Activated CD4-positive, alpha-beta T cell treated with anti-CD3 and anti-CD28 coated beads for 24 hours (primary cell): ENCODE measurements around the gene SMARCA4.
A peak's percentile ranks its signal among the peaks of the same experiment; 100 is the strongest.
"Not testable (repeated sequence)": the region's sequence is repeated elsewhere in the genome, so short reads cannot be mapped to it uniquely, and the experiment has no call there.

Experiments
- DNase-seq, 2 donors: peaks; one replicate each; pipeline ENCODE4 v3.0.0-alpha.2; 2020; ENCODE audit warnings: low read depth in 2 of 2

SMARCA4 gene

DNA sequence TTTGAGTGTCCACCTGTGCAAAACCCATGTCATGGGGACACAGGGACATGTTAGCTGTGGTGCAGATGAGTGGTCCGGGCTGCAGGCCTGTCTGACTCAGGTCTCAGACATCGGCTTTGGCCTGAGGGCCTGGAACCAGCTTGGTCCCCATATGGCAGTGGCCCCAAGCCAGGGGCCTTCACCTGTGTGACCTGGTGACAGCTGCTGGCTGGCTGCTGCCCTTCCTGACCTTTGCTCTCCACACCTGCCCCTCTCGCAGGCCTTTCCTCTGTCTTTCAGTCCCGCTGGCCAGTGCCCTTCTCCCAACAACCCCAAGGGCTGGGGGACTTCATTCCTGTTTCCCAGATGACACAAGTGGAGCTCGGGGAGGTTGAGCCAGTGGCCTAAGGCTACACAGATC lies 105.5 kb downstream of the SMARCA4 start:
- no peak for DNase-seq

DNA sequence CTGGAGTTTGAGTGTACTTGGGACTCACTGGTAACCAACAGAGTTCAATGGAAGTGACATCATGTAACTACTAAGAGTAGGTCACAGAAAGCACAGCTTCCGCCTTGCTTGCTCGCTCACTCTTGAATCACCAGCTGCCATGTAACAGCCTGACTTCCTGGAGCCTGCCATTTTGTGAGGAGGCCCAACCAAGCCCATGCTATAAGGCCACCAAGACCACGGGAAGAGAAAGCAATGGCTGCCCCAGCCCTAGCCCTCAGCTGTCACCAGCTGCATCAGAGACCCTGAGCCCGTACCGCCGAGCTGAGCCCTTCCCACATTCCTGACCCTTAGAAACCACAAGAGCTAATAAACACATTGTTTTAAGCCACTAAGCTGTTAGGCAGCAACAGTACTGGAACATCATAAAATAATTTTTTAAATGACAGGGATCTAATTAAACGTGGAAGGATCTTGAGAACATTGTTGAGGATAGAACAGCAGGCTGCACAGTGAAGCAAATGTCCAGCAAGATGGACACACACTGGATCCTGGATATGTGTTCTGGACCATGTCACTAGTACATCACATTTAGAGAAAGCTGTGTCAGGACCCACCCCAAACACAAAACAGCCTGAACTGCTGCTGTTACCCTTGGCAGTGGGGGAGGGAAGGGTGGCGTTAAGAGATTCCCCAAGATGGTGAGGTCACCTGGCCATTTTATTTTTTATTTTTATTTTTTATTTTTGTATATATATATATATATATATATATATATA lies 106.7 kb downstream of the SMARCA4 start:
- no peak for DNase-seq

- no peak for DNase-seq
Observed at GRCh38 chr19:11069561-11069960, 108.7 kb downstream of the SMARCA4 start.

- no peak for DNase-seq
Observed at GRCh38 chr19:11070123-11070522, 109.3 kb downstream of the SMARCA4 start.

- DNase-seq, result no peak
Observed at GRCh38 chr19:11073568-11073967, 112.7 kb downstream of the SMARCA4 start.

DNA sequence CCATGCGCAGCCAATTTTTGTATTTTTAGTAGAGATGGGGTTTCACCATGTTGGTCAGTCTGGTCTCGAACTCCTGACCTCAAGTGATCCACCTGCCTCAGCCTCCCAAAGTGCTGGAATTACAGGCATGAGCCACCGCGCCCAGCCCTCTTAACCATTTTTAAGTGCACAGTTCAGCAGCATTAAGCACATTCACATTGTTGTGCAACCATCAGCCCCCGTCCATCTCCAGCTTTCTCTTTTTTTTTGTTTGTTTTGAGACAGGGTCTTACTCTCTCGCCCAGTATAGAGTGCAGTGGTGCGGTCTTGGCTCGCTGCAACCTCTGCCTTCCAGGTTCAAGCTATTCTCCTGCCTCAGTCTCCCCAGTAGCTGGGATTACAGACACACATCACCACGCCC lies 116.0 kb downstream of the SMARCA4 start:
- not testable (repeated sequence) for DNase-seq

DNA sequence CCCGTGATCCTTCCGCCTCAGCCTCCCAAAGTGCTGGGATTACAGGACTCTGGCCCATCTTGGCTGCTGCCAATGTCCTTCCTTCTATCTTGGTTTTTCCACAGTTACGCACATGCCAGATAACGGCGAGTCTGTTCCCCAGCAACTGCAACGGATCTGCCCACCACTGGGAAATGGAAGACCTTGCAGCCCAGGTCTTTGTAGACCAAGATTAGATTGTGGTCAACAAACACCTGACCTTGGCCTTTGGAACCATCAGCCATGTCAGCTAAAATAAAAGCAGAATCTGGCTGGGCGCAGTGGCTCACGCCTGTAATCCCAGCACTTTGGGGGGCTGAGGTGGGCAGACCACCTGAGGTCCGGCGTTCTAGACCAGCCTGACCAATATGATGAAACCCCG lies 118.1 kb downstream of the SMARCA4 start:
- DNase-seq, result no peak

GRCh38 chr19:11079999-11080398 lies 119.2 kb downstream of the SMARCA4 start:
- DNase-seq, result no peak

GRCh38 chr19:11087870-11088505 lies 127.2 kb downstream of the SMARCA4 start:
- no peak for DNase-seq

GRCh38 chr19:11088506-11089253 lies 127.8 kb downstream of the SMARCA4 start:
- DNase-seq, result no peak

- peak; percentile 62 for DNase-seq
Observed at GRCh38 chr19:11089254-11090013, 128.6 kb downstream of the SMARCA4 start, which contains the start of gene LDLR. Gene LDLR (plus strand): TSS chr19:11089463. CDS start chr19:11089549, 86 bp downstream.

- not testable (repeated sequence) for DNase-seq
Observed at GRCh38 chr19:11090014-11090263, 129.1 kb downstream of the SMARCA4 start.

DNA sequence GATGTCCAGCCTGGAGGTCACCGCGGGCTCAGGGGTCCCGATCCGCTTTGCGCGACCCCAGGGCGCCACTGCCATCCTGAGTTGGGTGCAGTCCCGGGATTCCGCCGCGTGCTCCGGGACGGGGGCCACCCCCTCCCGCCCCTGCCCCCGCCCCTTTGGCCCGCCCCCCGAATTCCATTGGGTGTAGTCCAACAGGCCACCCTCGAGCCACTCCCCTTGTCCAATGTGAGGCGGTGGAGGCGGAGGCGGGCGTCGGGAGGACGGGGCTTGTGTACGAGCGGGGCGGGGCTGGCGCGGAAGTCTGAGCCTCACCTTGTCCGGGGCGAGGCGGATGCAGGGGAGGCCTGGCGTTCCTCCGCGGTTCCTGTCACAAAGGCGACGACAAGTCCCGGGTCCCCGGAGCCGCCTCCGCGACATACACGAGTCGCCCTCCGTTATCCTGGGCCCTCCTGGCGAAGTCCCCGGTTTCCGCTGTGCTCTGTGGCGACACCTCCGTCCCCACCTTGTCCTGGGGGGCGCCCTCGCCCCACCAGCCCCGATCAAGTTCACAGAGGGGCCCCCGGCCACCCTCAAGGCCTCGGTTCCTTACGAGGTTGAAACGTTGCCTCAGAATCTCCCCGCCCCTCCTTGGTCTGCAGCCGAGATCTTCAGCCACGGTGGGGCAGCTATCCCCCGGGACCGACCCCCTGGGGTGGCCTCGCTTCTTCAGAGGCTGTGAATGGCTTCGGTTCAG lies 129.6 kb downstream of the SMARCA4 start:
- DNase-seq, result peak; percentile 97

- DNase-seq, result no peak
Observed at GRCh38 chr19:11090997-11091702, 130.3 kb downstream of the SMARCA4 start.

DNA sequence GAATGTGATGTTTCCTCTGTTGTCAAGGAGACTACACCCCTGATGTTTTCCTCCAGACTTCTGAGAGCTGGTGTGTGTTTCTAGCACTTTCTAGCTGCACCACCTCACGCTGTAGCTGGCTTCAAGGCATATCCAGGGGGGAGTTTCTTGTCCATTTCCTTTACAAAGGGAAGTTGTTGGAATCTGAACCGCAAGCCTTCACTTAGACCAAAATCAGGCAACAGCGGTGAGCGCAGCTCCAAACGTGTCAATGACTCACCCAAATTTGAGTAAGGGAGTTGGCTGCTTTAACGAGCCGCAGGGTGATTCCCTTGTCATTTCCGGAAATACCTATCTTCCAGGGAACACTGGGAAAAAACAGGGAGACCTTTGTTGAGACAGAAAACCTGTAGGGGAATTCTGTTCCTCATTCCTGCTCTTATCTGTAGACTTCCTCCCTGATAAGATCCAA lies 130.9 kb downstream of the SMARCA4 start:
- no peak for DNase-seq

GRCh38 chr19:11092181-11092538 lies 131.3 kb downstream of the SMARCA4 start:
- DNase-seq, result no peak

- no peak for DNase-seq
Observed at GRCh38 chr19:11093689-11094238, 132.9 kb downstream of the SMARCA4 start.

GRCh38 chr19:11094520-11094894 lies 133.7 kb downstream of the SMARCA4 start:
- no peak for DNase-seq

DNA sequence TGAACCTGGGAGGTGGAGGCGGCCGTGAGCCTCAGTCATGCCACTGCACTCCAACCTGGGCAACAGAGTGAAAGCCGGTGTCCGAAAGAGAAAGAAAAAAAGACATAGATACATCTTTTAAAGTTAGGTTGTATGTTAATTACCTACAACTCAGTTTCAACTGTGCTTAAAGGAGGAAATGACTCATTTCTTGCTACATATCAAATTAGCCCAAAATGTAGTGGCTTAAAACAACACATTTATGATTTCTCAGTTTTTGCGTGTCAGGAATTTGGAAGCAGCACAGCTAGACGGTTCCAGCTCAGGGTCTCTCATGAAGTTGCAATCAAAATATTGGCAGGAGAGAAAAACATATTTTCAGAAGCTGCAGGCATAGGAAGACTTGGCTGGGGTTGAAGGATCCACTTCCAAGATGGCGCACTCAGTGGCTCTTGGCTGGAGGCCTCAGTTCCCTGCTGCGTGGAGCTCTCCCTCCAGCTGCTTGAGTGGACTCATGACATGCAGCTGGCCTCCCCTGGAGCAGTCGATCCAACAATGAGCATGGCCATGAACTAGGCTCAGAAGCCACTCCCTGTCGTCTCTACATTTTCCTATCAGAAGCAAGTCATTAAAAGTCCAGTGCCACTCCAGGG lies 135.5 kb downstream of the SMARCA4 start:
- DNase-seq, result no peak

- DNase-seq, result not testable (repeated sequence)
Observed at GRCh38 chr19:11097367-11097766, 136.5 kb downstream of the SMARCA4 start.
